Muscle layer of duodenum (tissue), 2 donors: ENCODE data around the gene MPRIP.
A peak's percentile ranks its signal among the peaks of the same experiment; 100 is the strongest.

Source experiments
- H3K27ac ChIP-seq: one replicate; pipeline ENCODE4 v1.7.0; 2013; ENCODE audit warnings: mild to moderate bottlenecking, low read length
- H3K27me3 ChIP-seq: one replicate; pipeline ENCODE4 v1.7.0; 2013; ENCODE audit warnings: low read depth, mild to moderate bottlenecking, control low read depth, low read length
- H3K36me3 ChIP-seq, 2 donors: one replicate each; pipeline ENCODE4 v1.7.0; 2013; ENCODE audit warnings: low read length in 2 of 2, control low read depth in 1 of 2, mild to moderate bottlenecking in 1 of 2; ENCODE audit not compliant: insufficient read depth in 2 of 2, control insufficient read depth in 1 of 2
- H3K4me1 ChIP-seq, 2 donors: one replicate each; pipeline ENCODE4 v1.7.0; 2013; ENCODE audit warnings: low read length in 2 of 2, mild to moderate bottlenecking in 2 of 2, control low read depth in 1 of 2, moderate library complexity in 1 of 2; ENCODE audit not compliant: insufficient read depth in 2 of 2, control insufficient read depth in 1 of 2
- H3K4me3 ChIP-seq, 2 donors: one replicate each; pipeline ENCODE4 v1.7.0; 2013; ENCODE audit warnings: low read length in 2 of 2, low read depth in 1 of 2, mild to moderate bottlenecking in 1 of 2
- H3K9me3 ChIP-seq, 2 donors: one replicate each; pipeline ENCODE4 v1.7.0; 2013; ENCODE audit warnings: low read length in 2 of 2, control low read depth in 1 of 2, mild to moderate bottlenecking in 1 of 2; ENCODE audit not compliant: control insufficient read depth in 1 of 2
- donor health status: healthy.

Gene MPRIP

DNA sequence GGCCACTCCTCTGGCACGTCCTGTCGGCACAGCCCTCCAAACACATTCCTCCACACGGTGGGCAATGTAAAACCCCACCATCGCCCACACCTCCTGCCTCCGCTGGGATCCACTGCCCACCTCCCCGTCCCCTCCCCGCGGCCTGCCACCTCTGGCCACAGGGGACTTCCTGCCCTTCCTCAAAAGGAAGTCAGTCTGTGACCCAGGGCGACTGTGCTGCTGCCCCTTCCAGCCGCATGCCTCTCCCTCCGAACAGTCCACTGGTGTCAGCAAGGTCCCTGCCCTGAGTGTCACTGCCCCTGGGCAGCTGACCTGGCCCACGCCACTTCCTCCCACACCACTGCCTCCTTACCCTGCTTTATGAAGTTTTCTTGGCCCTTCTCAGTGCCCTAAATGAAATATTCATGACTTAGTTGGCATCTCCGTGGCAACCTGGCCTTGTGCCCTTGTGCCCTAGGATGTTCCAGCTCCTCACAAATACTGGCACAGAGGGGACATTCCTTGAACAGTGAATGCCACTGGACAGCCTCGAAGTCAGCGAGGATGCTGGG is 161.9 kb downstream of the MPRIP start:
- Histone ChIP-seq H3K9me3 (no peaks in the 10 kb centered on the region), H3K4me3 (peak overlapping the region; percentile 57 to 90), H3K4me1 (peaks cover 12 to 61% of the 10 kb centered on the region in 2 donors), H3K36me3 (peaks cover 0 to 11% of the 10 kb centered on the region in 2 donors), H3K27ac (peak overlapping the region; percentile 45), H3K27me3 (no peaks in the 10 kb centered on the region)

DNA sequence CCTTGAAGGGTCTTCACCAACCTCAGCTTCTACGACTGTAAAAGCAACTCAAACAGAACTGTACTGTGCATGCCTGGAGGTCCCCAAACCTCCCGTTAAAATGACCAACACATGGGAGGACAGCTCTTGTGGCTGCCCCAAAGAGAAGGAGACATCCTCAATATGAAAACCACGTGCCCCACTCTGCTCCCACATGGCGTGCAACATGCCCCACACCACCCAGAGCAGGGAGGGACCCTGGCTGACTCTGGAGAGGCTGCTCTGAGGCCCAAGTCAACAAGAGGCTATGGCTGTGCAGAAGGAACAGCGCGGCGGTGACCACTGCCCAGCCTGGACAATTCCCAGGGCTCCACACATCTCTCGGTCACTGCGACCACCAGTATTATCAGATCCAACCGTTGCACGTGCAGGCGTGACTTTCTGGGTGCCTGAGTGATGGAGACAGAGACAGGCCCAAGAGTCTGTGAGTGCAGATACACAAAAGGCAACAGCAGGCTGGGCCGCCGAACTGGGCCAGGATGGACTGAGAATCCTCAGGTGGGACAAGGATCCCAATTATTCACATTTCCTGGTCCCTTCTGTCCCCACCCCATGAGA is 162.5 kb downstream of the MPRIP start:
- Histone ChIP-seq H3K27ac (no peak overlapping the region), H3K27me3 (no peaks in the 10 kb centered on the region), H3K4me3 (peak overlapping the region; percentile 57 to 90), H3K36me3 (peaks cover 0 to 11% of the 10 kb centered on the region in 2 donors), H3K4me1 (peaks cover 12 to 59% of the 10 kb centered on the region in 2 donors), H3K9me3 (no peaks in the 10 kb centered on the region)

DNA sequence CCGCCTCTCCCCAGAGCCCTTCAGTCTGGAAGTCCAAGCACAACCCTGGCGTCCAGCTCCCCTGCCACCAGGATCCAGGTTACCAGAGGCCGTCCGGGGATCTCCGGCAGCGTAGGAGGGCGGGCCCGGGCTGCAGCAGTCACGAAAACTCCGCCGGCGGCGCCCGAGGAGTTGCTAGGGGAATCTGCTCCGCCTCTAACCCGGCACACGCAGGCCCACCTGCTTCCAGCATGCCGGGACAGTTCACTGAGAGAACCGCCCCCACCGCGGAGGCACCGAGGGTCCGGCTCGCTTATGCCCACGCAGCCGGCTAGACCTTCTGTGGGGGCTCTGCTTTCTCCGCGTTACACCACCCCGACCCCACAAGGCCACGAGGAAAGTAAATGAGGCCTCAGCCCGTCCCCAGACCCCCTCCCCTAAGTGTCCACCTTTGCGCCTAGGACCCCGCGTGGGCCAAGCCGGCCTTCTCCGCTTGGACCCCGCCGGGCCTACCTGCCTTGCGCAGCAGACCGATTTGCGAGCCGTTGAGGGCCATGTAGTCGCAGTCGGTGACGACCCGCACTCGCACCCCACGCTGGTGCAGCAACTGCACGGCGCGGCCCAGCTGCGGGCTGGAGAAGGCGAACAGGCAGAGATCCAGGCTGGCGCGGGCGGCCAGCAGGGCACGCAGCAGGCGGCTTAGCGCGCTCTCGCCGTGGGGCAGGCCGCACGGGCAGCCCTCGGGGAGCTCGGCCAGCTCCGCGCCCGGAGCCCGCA is 163.3 kb downstream of the MPRIP start:
- H3K27ac ChIP-seq: no peak overlapping the region
- no peaks in the 10 kb centered on the region for H3K27me3 ChIP-seq
- no peaks in the 10 kb centered on the region for H3K9me3 ChIP-seq
- H3K36me3 ChIP-seq: peaks cover 0 to 11% of the 10 kb centered on the region in 2 donors
- H3K4me1 ChIP-seq: peaks cover 12 to 52% of the 10 kb centered on the region in 2 donors
- H3K4me3 ChIP-seq: peak overlapping the region; percentile 57 to 90

DNA sequence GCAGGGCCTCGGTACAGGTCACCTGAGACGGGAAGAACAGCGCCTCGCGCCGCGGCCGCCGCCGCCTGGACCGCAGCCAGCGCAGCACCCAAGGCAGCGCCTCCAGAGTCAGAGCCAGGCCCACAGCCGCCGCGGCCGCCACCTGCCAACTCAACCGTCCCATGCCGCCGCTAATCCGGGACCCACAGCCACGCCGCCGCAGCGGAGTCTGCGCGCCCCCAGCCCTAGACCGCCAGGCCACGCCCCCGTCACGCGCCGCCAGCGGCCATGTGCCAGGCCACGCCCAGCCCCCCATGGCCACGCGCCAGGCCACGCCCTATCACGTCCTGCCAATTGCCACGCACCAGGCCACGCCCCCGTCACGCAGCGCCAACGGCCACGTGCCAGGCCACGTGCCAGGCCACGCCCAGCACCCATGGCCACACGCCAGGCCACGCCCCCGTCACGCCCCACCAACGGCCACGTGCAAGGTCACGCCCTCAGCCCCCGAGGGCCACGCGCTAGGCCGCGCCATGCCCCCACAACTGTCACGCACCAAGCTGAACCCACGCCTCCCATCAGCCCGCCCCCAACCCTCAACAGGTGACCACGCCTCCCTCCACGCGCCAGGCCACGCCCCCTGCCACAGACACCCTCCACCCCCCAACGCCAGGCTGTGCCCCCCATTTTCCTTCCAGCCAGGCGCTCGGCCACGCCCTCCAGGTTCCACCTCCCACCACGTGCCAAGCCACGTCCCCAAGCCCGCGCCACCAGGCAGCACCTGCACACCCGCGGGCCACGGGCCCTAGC is 164.1 kb downstream of the MPRIP start, which contains the start of gene PLD6:
PLD6 (minus strand) TSS at position 210 of the 789 bp plus-strand sequence; CDS start at position 163, 47 bp downstream.
- Histone ChIP-seq H3K4me1 (peaks cover 12 to 49% of the 10 kb centered on the region in 2 donors), H3K27me3 (no peaks in the 10 kb centered on the region), H3K9me3 (no peaks in the 10 kb centered on the region), H3K4me3 (peak within 1 kb of the TSS; percentile 57 to 90), H3K36me3 (peaks cover 0 to 8% of the 10 kb centered on the region in 2 donors), H3K27ac (peak within 1 kb of the TSS; percentile 23)

GRCh38 chr17:17206913-17207335 is 164.7 kb downstream of the MPRIP start:
- peak overlapping the region; percentile 23 for H3K27ac ChIP-seq
- no peaks in the 10 kb centered on the region for H3K27me3 ChIP-seq
- H3K36me3 ChIP-seq: peaks cover 0 to 7% of the 10 kb centered on the region in 2 donors
- H3K4me1 ChIP-seq: peaks cover 12 to 45% of the 10 kb centered on the region in 2 donors
- H3K4me3 ChIP-seq: peak overlapping the region in 1 of 2 donors; percentile 90
- H3K9me3 ChIP-seq: no peaks in the 10 kb centered on the region

GRCh38 chr17:17207998-17208397 is 165.7 kb downstream of the MPRIP start:
- Histone ChIP-seq H3K9me3 (no peaks in the 10 kb centered on the region), H3K36me3 (peaks cover 4% of the 10 kb centered on the region in 2 donors), H3K4me1 (peaks cover 12 to 35% of the 10 kb centered on the region in 2 donors), H3K27ac (no peak overlapping the region), H3K27me3 (no peaks in the 10 kb centered on the region), H3K4me3 (no peak overlapping the region)

GRCh38 chr17:17213775-17214174 is 171.5 kb downstream of the MPRIP start:
- Histone ChIP-seq H3K4me1 (peaks cover 0 to 13% of the 10 kb centered on the region in 2 donors), H3K4me3 (no peak overlapping the region), H3K27me3 (no peaks in the 10 kb centered on the region), H3K36me3 (peaks cover 39 to 60% of the 10 kb centered on the region in 2 donors), H3K9me3 (no peaks in the 10 kb centered on the region), H3K27ac (no peak overlapping the region)

- Histone ChIP-seq H3K4me1 (peaks cover 0 to 14% of the 10 kb centered on the region in 2 donors), H3K27ac (no peak overlapping the region), H3K4me3 (no peak overlapping the region), H3K9me3 (no peaks in the 10 kb centered on the region), H3K27me3 (no peaks in the 10 kb centered on the region), H3K36me3 (peaks cover 43 to 65% of the 10 kb centered on the region in 2 donors)
Observed at GRCh38 chr17:17214646-17215436, 172.6 kb downstream of the MPRIP start.

DNA sequence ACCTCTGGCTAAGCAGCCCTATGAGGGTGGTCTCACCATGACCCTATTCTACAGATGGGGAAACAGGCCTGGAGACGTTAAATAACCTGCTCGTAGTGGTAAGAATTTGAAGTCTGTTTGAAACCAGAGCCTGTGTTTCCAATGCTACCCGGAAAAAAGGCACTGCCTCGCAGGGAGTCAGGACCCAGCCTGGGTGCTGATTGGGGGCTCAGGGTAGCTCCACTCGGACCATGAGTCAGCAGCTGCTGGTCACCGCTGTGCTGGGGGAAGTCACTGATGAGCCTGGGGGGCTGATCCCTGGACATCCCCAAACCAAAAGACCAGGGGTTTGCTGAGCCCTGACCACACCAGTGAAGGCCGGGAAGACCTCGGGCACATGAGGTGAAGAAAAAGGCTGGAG is 173.3 kb downstream of the MPRIP start:
- Histone ChIP-seq H3K4me1 (peaks cover 0 to 14% of the 10 kb centered on the region in 2 donors), H3K9me3 (no peaks in the 10 kb centered on the region), H3K27me3 (no peaks in the 10 kb centered on the region), H3K4me3 (no peak overlapping the region), H3K27ac (no peak overlapping the region), H3K36me3 (peaks cover 50 to 72% of the 10 kb centered on the region in 2 donors)

GRCh38 chr17:17216236-17216635 is 174.0 kb downstream of the MPRIP start:
- Histone ChIP-seq H3K4me3 (no peak overlapping the region), H3K27ac (no peak overlapping the region), H3K27me3 (no peaks in the 10 kb centered on the region), H3K9me3 (no peaks in the 10 kb centered on the region), H3K36me3 (peaks cover 57 to 79% of the 10 kb centered on the region in 2 donors), H3K4me1 (peaks cover 0 to 14% of the 10 kb centered on the region in 2 donors)
